Daoy (cell line): Measurements from ENCODE around the gene C5orf15. TPM values are rescaled to one million over a fixed set of nuclear protein-coding genes. Genes with fewer than 3 reads are reported as not detected.

Source experiments
- DNase-seq: peaks from one replicate; pipeline ENCODE4 v3.0.0-alpha.2; 2015; ENCODE audit warnings: low read depth
- total RNA-seq: library from RNA; depleted of rRNA; stranded (reverse); fragments of >200 nt; shearing (Covaris generic); gene quantifications from 2 replicates; pipeline ENCODE4 v1.2.3, GENCODE V29; 2014; rRNA removed

C5orf15 gene
- total RNA-seq, 1 experiment from 2014 or later = 66.9 TPM

DNA sequence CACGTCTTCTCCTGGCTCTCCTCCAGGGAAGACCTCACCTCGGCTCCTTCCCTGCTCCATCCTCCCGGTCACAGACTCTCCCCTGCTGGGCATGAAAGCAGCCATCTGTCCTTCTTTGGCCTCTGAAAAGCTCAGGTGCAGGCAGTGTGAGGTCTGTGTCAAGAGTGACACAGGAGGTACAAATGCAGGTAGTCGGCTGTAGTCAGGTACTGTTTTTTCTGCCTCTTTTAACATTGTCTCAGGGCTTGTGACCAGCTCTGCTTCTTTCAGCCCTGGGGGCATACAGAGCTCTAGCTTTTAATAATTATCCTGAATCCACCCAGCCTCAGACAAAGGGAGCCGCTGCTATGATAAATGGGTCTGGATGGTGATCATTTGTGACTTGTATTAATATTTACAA is 46.4 kb downstream of the C5orf15 start:
- no peak for DNase-seq

DNA sequence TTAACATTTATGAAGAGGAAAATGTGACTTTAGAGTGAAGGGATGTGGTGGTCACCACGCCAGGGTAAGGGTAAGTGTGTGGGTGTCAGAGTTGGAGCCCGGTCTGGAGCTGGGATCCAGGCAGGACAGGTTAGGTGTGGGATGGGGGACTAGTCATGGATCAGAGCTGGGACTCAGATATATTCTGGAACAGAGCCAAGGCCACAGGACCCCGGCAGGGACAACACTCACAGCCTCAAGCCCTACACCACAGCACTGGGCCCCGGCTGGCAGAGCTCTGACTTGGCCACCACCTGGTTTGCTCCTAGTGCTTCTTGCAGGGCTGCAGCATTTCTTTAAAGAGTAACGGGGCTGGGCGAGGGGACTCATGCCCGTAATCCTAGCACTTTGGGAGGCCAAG is 47.4 kb downstream of the C5orf15 start:
- no peak for DNase-seq

DNA sequence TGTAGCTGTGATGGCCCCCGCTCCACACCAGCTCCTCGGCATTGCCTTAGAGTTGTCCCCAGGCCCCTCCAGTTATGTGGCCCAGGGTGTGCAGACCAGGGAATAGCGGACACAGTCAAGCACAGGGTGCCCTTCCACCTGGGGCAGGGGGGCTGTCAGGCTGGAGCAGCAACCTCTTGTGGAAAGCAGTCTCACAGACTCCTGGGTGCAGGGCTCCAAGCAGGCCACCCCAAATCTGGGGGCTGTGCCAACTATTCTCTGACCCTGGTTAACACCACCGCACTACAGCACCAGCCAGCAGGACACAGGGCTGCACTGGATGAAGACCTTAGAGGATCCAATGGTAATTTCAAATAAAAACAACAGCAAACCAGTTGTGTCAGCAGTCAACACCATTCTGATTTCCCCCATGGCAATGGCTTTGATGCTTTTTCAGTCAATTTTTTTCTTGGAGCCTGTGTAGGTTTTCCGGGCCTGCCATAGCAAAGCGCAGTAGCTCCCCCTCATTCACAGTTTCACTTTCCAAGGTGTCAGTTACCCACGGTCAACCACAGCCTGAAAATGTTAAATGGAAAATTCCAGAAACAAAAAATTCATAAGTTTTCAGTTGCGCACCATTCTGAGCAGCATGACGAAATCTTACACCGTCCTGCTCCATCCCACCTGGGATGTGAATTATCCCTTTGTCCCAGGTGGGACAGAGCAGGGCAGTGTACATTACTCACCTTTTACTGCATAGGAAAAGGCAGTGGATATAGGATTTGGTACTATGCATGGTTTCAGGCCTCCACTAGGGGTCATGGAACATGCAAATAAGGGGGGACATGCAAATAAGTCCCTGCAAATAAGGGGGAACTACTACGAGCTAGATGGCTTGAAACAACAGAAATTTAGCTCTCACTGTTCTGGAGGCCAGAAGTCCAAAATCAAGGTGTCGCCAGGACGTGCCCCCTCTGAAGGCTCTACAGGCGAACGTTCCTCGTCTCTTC is 49.0 kb downstream of the C5orf15 start:
- DNase-seq = no peak

DNA sequence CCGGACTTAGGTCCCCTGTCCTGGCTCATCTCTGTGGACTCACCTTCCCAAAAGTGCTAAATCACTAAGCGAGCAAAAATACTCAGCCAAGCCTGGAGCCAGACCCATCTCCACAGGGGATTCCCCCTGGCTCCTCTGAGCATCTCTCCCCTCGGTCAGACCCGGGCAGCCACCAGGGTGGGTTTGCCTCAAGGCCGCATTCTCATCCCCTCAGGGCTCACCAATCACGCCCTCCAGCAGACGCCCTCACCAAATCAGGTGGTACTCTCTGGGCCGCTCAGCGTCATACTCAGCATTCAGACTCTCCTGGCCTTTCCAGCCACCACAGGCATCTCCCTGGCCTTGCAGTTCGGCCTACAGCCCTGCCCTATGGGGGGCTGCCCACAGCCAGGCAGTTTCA is 49.7 kb downstream of the C5orf15 start:
- no peak for DNase-seq

DNA sequence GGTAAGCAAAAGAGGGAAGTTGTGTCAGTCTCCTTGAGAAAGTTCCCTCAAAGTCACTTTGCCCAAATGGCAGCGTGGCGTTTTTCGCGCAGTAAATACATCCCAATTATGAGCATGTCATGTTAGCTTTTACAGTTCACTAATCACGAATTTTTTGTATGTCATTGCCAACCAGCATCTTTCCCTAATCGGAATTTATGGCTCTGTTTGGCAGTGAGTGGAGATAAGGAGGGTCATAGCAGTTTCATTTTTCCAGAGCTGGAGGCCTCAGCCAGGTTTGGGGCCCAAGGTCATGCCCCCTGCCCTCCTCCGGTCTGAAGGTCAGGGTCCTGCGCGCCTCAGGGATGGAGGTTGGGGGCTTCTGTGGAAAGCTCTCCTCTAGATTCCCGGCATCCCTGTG is 50.1 kb downstream of the C5orf15 start:
- DNase-seq = no peak

DNA sequence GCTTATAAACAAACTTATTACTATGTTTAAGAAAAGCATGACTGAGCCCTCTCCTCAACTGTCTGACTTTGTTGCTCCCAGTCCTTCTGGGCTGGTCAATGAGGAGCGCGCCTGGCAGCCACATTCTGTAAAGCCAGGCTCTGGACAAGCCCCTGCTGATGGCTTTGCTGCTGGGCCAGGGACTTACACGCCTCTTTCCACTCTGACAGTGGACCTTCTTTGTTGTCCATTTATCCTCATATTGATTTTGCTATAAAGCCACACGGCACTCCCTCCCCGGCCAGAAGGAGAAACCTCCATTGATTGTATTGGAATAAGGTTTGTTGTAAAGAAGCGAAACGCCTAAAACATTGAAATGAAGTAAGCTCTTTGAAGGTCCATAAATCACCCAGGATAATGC is 50.6 kb downstream of the C5orf15 start:
- no peak for DNase-seq

DNA sequence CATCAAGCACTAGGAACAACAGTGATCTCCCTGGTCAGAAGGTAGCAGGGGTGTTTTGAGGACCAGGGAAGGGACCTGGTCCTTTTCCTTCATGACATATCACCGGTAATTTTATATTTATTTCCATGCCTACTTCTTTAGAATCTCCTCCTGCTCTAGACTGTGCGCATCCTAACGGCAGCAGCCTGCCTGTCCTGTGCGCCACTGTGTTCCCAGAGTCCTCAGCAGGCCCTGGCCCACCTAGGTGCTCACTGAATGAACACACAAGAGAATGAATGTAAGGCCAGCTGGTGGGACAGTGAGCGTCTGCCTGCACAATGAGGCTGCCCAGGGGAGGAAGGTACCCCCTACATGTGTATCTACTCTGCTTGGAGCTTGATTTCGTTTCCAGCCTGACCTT is 51.5 kb downstream of the C5orf15 start:
- DNase-seq = no peak

DNA sequence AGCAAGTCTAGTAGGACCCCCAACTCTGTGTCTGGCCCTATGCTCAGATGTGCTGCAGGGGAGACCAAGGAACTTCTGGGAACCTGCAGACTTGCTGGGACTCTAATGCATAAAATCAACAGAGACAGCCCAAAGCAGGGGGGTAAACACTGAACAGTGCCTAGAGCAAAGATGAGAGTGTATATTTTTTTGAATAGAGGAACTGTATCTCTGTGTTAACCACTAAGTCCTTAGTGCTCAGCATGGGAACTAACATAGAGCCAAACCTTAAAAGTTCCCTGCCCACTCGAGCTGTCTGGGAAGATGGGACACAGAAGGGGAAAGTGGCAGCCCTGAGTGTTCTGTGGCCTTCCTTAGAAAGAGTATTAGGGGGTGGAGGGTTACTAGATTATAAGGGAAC is 51.9 kb downstream of the C5orf15 start:
- DNase-seq = no peak

DNA sequence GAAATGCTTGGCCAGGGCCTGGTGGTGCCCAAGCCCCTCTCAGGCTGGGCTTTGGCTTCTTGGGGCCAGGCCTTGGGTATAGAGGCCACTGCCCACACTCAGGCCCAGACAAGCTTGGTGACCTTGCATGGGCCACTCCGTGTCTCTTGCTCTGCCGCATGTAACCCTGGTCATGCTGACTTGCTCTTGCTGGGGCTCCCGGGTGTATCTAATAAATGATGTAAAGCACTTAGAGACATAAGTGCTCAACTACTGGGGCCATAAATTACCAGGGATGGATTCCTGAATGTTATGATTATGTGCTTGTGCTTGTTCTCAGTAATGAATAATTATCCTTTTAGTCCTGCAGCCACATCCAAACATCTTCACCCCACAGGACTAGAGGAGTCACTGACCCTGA is 54.0 kb downstream of the C5orf15 start:
- no peak for DNase-seq

DNA sequence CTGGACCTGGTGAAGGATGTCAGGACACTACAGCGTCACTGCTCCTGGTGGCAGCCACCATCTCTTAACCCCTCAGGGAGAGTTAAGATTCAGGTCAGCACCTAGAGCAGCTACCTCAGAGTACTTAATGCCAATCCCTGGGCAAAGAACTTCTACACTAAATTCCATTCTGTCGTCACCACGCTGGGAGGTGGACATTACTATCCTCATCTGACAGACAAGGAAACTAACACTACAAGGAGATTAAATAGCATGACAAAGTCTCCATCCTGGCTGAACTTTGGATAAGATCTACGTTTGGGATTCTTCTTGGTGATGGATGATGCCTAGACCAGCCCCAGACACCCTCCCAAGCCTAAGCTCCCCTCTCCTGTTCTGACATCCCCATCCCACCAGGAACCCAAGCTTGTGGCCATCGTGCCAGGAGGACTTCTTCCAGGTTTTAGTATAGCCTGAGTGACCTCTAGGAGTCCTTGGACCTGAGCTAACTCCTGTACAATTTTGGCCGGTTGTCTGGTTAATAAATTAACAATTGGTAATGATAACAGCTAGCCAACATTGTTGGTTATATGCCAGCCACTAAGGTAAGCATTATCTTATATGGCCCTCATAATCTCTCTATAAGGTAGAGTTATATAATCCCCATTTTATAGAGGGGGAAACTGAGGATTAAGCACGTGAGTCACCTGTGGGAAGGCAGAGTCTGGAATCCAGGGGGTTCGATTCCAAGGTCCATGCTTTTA is 54.8 kb downstream of the C5orf15 start:
- DNase-seq = no peak

DNA sequence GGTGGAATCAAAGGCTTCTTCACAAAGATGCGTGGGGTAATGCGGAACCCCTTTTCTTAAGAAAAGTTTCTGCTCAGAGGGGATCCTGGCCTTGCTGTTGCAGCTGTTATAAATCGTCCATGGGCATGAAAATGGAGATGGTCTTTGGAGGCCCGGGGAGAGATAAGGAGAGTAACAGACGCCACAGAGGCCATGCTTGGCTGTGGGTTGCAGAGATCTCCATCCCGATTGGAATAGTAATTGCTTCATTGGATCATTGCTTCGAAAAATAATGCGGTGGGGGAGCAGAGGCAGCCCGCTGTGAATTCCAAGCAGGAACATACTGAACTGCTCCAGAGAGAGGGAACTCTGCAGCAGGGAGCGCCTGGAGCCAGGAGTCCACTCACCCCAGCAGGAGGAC is 55.5 kb downstream of the C5orf15 start:
- DNase-seq = no peak

DNA sequence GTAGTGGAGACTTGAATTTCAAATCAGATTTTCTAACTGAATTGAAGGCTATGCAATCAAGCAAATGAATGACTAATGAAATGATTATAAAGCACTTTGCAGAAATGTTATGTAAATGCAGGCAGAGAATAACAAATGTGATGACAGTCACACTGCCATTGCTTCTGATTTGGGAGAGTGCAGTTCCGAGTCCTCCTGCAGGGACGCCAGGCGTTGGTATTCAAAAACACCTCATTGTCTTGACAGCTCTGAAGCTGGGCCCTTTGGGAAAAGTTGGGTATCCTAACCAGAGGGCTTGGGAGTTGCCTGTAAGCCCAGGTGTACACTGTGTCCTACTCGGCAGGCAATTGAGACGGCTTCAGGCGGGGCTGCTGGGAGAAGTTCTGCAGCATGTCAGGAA is 57.9 kb downstream of the C5orf15 start:
- DNase-seq = no peak

DNA sequence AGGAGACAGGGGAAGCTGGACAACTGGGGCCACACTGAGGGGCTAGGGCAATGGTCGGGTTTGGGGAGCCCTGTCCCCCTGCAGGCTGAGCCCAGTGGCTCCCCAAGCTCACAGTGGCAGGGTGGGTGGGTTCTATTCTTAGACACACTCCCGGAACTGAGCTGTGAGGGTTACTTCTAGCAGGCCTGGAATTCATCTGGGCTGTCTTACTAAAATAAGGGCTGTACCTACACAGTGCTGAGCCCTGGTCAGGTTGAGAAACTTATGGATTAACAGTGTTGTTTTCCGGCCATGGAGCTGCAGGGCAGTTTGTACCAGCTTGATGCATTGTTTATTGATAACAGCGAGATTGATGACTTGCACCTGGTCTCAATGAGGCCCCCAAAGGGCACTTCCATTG is 58.8 kb downstream of the C5orf15 start:
- no peak for DNase-seq

DNA sequence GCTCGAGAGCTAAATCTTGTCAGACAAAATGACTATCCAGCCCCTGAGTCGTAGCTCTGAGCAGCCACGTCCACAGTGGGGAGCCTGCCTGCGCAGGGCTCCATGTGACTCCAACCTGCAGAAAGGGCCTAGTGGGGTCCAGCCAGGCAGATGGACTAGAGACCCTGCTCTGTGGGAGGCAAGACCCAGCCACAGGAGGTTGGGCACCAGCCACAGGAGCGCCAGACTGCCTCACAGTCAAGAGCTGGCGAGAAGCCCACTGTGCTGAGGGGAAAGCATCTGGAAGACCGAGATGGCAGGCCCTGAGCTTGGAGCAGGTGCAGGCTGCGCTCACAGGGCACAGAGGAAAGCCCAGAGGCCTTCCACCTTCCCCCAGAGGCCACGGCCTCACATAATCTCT is 61.4 kb downstream of the C5orf15 start:
- peak; percentile 13 for DNase-seq

DNA sequence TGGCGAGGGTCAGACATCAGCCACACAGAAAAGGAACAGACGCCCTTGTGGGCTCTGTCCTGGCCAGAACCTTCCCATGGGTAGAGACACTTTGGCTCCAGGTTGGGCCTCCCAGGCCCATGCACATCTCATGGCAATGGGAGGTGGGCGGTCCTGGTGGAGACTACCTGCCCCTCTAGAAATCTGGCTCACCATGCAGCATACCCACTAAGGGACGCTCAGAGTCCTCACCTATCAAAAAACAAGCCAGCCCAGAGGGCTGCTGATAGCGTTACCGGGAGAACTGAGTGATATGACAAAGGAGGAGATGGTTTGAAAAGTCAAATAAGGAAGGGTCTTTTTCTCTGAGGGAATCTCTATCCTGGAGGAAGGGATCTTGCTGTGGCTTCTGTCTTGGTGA is 62.1 kb downstream of the C5orf15 start:
- no peak for DNase-seq

Other genes with a start within 250 kb of the C5orf15 start
- 474 and 499 TPM in 2 replicates for gene VDAC1, start 36.4 kb upstream of the C5orf15 start, total RNA-seq
- 4.1 and 4.3 TPM in 2 replicates for gene TCF7, start 146.1 kb upstream of the C5orf15 start, total RNA-seq
- gene SKP1, start 208.3 kb upstream of the C5orf15 start, total RNA-seq = 343 and 386 TPM in 2 replicates